Motor neuron (in vitro differentiated cells): ENCODE data around the gene SERPINB2. TPM values are rescaled to one million over a fixed set of nuclear protein-coding genes. Genes with fewer than 3 reads are reported as not detected.

Source experiments
- ATAC-seq, 8 experiments: fragments of 200-7000 bp; cut with Tn5 transposase; replicated peaks in 6 of 8; 2 replicates each; pipeline ENCODE4 v1.8.0; 2021; ENCODE audit warnings: mild to moderate bottlenecking in 8 of 8, moderate library complexity in 8 of 8
- H3K27ac ChIP-seq, 2 donors: fragments of 250-450 bp; sonication (Bioruptor Pico); 2 replicates each; pipeline ENCODE4 v1.9.0; 2021; ENCODE audit warnings: antibody characterized with exemption in 2 of 2, mild to moderate bottlenecking in 2 of 2, moderate library complexity in 1 of 2
- H3K4me1 ChIP-seq, 2 donors: fragments of 250-450 bp; sonication (Bioruptor Pico); replicated peaks in 1 of 2; 2 replicates each; pipeline ENCODE4 v1.6.1; 2021; ENCODE audit warnings: antibody characterized with exemption in 2 of 2, mild to moderate bottlenecking in 2 of 2, moderate library complexity in 1 of 2
- H3K4me3 ChIP-seq, 5 donors: fragments of 250-450 bp; sonication (Bioruptor Pico); 2 replicates each; pipeline ENCODE4 v1.9.0; 2021; ENCODE audit warnings: antibody characterized with exemption in 5 of 5, mild to moderate bottlenecking in 5 of 5, moderate library complexity in 4 of 5
- WGBS, 10 experiments: fragments of 450-650 bp; shearing (Covaris generic); methylation state at CpG; one replicate each; pipeline ENCODE4 v1.0.0; 2022; 5-methylcytosine and 5-hydroxymethylcytosine counted together
- in situ Hi-C, 9 experiments: fragments of 400-800 bp; cut with MboI; loops; one replicate each; pipeline ENCODE4 v1.15.0; 2021; ENCODE audit warnings: low sequenced_read_pairs in 9 of 9, low pct_unique_long_range_greater_than_20kb in 2 of 9; ENCODE audit not compliant: unreplicated experiment in 9 of 9
- total RNA-seq, 8 experiments: library from RNA; unstranded; fragments of 300-600 nt; gene quantifications; 2 replicates each; pipeline versions ENCODE4 v1.2.3 to v1.2.4, GENCODE V29; 2022

Gene SERPINB2
- total RNA-seq, 8 experiments from 2014 or later = 0.31 TPM; not detected in 7

DNA sequence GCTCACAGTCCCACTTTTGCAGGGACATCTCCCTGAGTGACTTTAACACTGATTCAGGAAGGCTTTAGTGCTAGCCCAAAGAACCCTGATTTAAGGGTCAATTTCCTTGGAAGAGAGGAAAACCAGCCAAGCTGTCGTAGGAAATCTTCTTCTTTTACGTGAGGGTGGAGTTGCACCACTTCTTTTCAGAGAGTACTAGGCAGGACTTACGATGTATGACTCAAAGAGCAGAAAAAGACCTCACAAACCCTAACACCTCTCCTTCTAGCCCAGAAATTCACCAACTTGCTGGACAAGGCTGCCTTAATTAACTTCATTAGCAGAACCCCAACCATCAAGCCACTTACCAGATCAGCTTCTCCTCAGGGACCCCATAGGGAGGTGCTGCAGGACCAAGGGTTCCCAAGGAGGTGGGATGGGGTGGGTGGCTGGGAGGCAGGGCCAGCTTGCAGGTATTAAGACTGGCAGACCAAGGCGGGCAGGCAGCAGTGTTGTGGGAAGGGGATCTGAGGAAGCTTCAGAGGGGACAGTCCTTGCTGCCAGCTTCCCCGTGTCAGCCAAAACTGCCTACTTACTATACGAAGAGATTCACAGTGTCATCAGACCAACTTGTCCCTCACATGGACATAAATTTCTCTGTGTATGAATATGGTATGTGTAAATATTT is 6.7 kb downstream of the SERPINB2 start:
- in situ Hi-C loops = no loop called here
- Histone ChIP-seq H3K4me1 (no peaks in the 10 kb centered on the region), H3K4me3 (no peak overlapping the region), H3K27ac (no peak overlapping the region)
- 50 to 100% (median 88%) methylated on average over 1 to 4 of the region's 6 CpGs; no CpG with 5 or more reads in 4 of the 10 experiments for WGBS, 10 experiments
- ATAC-seq = no peak

DNA sequence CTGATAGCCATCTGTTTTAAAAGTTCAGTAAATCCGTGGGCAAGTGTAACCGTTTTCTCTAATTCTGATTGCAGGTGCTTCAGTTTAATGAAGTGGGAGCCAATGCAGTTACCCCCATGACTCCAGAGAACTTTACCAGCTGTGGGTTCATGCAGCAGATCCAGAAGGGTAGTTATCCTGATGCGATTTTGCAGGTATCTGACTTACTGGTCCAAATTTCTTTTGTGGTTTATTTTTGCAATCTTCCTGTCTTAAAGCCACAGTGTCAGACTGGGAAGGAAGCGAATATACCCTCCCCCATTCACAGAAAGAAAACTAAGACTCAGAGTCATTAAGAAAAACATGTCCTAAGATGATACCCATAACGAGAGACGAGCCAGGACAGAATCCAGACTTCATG is 7.7 kb downstream of the SERPINB2 start:
- Histone ChIP-seq H3K27ac (no peak overlapping the region), H3K4me1 (no peaks in the 10 kb centered on the region), H3K4me3 (no peak overlapping the region)
- ATAC-seq = no peak
- in situ Hi-C loops = no loop called here
- 0 to 90% (median 71%) methylated on average over 1 to 6 of the region's 6 CpGs; no CpG with 5 or more reads in 2 of the 10 experiments for WGBS, 10 experiments

DNA sequence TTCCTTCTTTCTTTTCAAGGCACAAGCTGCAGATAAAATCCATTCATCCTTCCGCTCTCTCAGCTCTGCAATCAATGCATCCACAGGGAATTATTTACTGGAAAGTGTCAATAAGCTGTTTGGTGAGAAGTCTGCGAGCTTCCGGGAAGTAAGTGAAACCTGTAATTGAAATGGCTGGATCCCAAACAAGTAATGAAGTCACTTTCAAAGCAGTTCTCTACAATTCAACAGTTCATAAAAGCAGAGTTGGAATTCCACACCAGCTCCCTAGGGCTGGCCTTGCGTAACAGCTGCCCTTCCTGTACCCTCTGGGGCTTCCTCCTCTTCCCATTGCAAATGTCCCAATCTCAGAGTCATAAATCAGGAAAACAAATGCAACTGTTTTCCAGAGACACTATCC is 9.6 kb downstream of the SERPINB2 start:
- no peak overlapping the region for H3K4me3 ChIP-seq
- in situ Hi-C loops = no loop called here
- H3K4me1 ChIP-seq = no peaks in the 10 kb centered on the region
- peak in 3 of 8 experiments; percentile 26 to 82 (median 65) for ATAC-seq
- no peak overlapping the region for H3K27ac ChIP-seq
- WGBS, 10 experiments = 0 to 100% (median 71%) methylated on average over 1 to 4 of the region's 4 CpGs

DNA sequence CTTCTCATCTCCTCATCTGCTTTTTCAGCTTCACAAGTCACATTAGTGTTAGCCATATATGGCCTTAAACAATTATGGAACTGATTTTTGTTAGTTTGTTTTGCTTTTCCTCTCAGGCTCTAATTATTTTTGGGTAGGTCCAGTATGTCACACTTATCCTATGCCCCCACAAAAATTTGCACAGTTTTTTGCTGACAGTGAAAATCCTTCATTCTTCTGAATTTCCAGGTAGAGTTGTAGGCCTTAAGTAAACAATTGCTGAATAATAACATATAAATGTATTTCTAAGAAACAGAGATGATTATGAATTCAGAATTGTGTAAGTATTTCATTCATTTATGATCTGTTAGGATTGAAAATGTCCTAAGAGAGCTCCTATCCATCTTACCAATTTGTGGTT is 11.7 kb downstream of the SERPINB2 start:
- H3K4me1 ChIP-seq = no peaks in the 10 kb centered on the region
- H3K27ac ChIP-seq = no peak overlapping the region
- ATAC-seq = no peak
- in situ Hi-C loops = no loop called here
- H3K4me3 ChIP-seq = no peak overlapping the region

DNA sequence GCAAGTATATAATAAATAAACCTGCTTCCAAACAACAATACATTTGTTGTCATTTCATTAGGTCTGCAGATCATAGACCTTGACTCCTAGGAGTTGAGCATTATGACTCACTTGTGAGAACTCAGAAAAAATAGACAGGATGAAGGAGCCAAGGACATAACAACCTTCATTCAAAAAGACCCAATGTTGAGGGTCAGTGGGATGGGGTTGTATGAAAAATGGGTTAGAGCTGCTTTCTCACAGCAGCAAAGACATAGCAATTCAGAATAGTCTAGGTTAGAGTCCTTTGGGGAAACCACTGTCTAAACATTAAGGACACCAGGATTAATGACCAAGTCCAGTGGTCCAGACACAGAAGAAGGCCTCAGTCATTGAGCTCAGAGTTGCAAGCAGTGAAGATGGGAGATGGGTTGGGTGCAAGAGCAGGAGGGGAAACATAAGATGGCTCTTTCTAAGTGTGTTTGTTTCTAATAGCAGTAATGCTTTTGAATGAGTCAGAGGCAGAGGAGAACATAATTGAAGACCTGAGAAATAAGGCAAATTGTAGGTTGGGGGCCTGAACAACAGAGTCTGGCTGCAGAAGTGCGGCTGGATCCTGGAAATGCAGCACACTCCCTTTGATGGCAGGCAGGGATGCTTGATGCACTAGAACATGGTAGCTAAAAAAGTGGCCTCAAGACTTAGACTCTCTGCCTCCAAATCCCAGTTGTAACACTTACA is 16.5 kb downstream of the SERPINB2 start:
- H3K27ac ChIP-seq = no peak overlapping the region
- H3K4me3 ChIP-seq = no peak overlapping the region
- no peaks in the 10 kb centered on the region for H3K4me1 ChIP-seq
- ATAC-seq = no peak
- in situ Hi-C loops = no loop called here
- WGBS, 10 experiments = 80 to 100% (median 95%) methylated on average over 1 of the region's 1 CpG; no CpG with 5 or more reads in 4 of the 10 experiments

DNA sequence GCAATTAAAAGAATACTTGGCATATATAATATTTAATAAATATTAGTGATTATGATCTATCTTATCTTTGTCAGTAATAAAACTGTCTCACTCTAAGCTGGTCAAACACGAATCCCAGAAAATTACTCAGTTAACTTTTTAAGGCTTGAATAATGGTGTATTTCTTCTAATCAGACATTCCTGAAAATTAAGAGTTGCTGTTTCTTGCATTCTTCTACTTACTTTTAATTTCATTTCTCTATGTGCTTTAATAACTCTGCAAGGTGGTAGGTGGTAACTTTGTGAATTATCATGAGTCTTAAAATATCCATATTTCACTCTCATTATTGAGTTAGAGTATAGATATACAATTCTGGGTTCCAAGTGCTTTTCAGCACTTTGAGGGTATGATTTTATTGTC is 17.2 kb downstream of the SERPINB2 start:
- Histone ChIP-seq H3K4me3 (no peak overlapping the region), H3K4me1 (no peaks in the 10 kb centered on the region), H3K27ac (no peak overlapping the region)
- WGBS, 10 experiments = 0 to 100% (median 68%) methylated on average over 1 of the region's 1 CpG; no CpG with 5 or more reads in 2 of the 10 experiments
- no peak for ATAC-seq
- in situ Hi-C loops = no loop called here

DNA sequence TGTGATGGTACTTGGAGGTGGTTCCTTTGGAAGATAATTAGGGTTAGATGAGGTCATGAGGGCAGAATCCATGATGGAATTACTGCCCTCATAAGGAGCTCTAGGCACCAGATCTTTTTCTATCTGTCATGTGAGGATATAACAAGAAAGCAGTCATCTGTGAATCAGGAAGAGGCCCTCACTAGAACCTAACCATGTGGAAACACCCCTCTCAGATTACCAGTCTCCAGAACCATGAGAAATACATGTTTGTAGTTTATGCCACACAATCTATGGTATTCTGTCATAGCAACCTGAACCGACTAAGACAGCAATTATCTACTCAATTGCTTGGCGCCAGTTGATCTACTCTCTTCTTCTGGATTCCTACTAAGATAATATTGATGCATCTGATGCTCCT is 17.9 kb downstream of the SERPINB2 start:
- Histone ChIP-seq H3K27ac (no peak overlapping the region), H3K4me1 (no peaks in the 10 kb centered on the region), H3K4me3 (no peak overlapping the region)
- peak in 1 of 8 experiments; percentile 64 for ATAC-seq
- in situ Hi-C loops = no loop called here
- 50 to 100% (median 92%) methylated on average over 1 to 2 of the region's 2 CpGs; no CpG with 5 or more reads in 2 of the 10 experiments for WGBS, 10 experiments

DNA sequence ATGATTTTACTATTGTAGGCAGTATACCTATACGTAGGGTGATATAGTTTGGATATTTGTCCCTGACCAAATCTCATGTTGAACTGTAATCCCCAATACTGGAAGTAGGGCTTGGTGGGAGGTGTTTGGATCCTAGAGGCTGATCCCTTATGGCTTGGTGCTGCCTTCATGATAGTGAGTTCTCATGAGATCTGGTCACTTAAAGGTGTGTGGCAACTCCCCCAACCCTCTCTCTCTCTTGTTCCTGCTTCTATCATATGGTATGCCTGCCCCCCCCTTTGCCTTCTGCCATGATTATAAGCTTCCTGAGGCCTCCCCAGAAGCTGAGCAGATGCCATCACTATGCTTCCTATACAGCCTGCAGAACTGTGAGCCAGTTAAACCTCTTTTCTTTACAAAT is 18.6 kb downstream of the SERPINB2 start:
- 10 to 89% (median 67%) methylated on average over 1 of the region's 1 CpG; no CpG with 5 or more reads in 5 of the 10 experiments for WGBS, 10 experiments
- Histone ChIP-seq H3K4me1 (no peaks in the 10 kb centered on the region), H3K4me3 (no peak overlapping the region), H3K27ac (no peak overlapping the region)
- ATAC-seq = no peak
- in situ Hi-C loops = no loop called here

DNA sequence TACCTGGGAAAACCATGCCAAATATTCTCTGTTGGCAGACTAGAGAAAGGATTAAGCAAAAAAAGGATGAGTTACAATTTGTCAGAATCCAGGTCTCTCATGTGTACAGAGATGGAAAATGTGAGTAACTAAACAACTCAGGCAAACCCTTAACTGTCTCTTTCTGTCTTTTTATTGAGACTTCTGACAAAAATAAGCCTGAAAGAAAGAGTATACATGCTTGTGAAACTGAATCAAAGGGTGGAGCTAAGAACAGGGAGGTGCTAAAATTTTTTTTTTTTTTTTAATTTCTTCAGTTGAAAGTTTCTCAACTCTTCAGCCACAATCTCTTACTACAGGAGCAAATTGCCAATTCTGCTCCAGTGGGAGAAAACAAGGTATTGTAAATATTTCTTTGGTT is 20.2 kb downstream of the SERPINB2 start, which contains the start of gene SERPINB10:
Gene SERPINB10, plus strand, starts transcription at position 295 of the 400 bp plus-strand sequence. CDS start 7,553 bp downstream, outside the sequence.
- H3K4me1 ChIP-seq = no peaks in the 10 kb centered on the region
- H3K27ac ChIP-seq = no peak within 1 kb of the TSS
- in situ Hi-C loops = no loop called here
- ATAC-seq = peak in 2 of 8 experiments; percentile 34 to 48
- no peak within 1 kb of the TSS for H3K4me3 ChIP-seq

DNA sequence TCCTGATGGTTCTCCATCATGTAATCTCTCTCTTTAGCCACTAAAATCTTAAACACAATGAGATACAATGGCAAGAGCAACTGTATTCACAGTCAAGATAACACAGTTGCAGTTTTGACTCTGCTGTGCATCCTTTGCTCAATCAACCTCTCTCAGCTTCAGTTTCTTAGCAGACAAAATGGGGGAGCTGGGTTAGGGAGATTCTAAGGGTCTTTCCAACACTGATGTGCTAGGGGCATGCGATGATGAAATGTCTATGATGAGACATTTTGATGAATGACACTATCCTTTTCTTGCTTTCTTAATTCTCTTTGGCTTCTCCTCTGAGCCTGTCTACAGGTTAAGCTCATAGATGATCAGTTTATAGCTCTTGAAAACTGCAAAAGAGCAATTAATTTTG is 21.4 kb downstream of the SERPINB2 start:
- WGBS, 10 experiments = 0 to 89% (median 70%) methylated on average over 1 of the region's 1 CpG; no CpG with 5 or more reads in 4 of the 10 experiments
- no peak overlapping the region for H3K27ac ChIP-seq
- no peak for ATAC-seq
- H3K4me3 ChIP-seq = no peak overlapping the region
- H3K4me1 ChIP-seq = no peaks in the 10 kb centered on the region
- in situ Hi-C loops = no loop called here

DNA sequence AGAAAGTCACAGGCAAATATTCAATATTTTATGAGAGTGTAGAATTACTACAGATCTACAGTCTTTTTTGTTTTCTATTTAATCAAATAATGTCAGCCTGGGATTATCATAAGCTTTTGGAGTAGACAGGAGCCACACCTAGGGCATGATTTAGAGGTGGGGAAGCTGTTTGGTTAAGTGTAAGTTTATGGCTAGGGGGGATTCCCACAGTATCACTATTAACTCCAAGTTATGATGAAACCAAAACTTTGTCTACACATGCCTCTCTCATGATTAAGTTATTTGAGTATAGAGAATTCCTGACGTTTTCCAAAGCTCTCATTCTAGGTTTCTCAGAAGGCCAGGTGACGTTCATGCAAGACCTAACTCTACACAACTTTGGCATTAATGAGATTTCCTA is 22.4 kb downstream of the SERPINB2 start:
- ATAC-seq = no peak

DNA sequence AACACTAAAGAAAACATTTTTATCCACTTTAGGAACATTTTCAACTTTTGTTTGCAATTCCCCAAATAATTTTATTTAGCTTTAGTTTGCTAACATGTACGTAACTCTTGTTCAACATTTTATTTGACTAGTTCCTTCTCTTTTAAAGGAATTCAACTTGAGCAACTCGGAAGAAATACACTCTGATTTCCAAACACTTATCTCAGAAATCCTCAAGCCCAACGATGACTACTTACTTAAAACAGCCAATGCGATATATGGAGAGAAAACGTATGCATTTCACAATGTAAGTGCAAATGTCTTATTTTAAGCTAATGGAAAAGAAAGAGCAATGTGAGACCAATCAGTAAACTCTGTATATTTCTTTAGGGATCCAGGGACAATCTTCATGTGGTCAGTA is 30.3 kb downstream of the SERPINB2 start:
- H3K27ac ChIP-seq = no peak overlapping the region
- no peak for ATAC-seq
- no peaks in the 10 kb centered on the region for H3K4me1 ChIP-seq
- no peak overlapping the region for H3K4me3 ChIP-seq
- in situ Hi-C loops = no loop called here
- 35 to 100% (median 88%) methylated on average over 3 to 5 of the region's 5 CpGs for WGBS, 10 experiments

More for the DNA sequence above, 22.4 kb downstream of the SERPINB2 start:
- Histone ChIP-seq H3K4me3 (no peak overlapping the region), H3K27ac (no peak overlapping the region), H3K4me1 (no peaks in the 10 kb centered on the region)
- WGBS, 10 experiments = 0 to 89% (median 67%) methylated on average over 1 to 2 of the region's 2 CpGs; no CpG with 5 or more reads in 3 of the 10 experiments
- in situ Hi-C loops = no loop called here

DNA sequence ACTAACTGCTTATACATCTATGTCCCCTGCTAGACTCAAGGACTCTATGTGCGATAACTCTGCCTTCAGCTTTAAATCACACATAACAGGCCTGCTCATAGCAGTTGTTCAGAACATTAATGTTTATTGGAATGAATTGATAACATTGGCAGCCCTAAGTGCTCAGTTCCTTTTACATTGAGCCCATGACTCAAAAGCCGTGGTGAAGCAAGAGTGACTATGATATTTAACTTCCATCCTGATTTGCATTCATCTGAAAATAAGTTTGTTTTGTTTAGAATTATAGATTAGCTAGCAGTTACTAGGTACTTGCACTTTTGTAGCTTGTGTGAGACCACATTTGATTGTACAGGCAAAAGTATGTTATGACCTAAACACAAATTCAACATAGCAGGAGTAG is 34.5 kb downstream of the SERPINB2 start:
- Histone ChIP-seq H3K4me1 (no peaks in the 10 kb centered on the region), H3K27ac (no peak overlapping the region), H3K4me3 (no peak overlapping the region)
- 0 to 100% (median 71%) methylated on average over 1 to 2 of the region's 2 CpGs; no CpG with 5 or more reads in 2 of the 10 experiments for WGBS, 10 experiments
- in situ Hi-C loops = no loop called here
- ATAC-seq = no peak
